HG03175 (cell line): Measurements from ENCODE around the gene ATG9B.
"Not testable (repeated sequence)": the region's sequence is repeated elsewhere in the genome, so short reads cannot be mapped to it uniquely, and the experiment has no call there.

Experiments
- ATAC-seq: cut with Tn5 transposase; IDR thresholded peaks from one replicate; pipeline ENCODE4 v1.9.1; 2021; ENCODE audit warnings: mild to moderate bottlenecking, moderate library complexity; ENCODE audit not compliant: unreplicated experiment

ATG9B gene

GRCh38 chr7:151018421-151019129 lies 5.7 kb downstream of the ATG9B start:
- no peak for ATAC-seq

GRCh38 chr7:151017953-151018420 lies 6.3 kb downstream of the ATG9B start:
- peak; percentile 53 for ATAC-seq

GRCh38 chr7:151017370-151017952 lies 6.8 kb downstream of the ATG9B start:
- no peak for ATAC-seq

- no peak for ATAC-seq
These were observed 7.4 kb downstream of the ATG9B start for GRCh38 chr7:151016942-151017341.

GRCh38 chr7:151016505-151016904 lies 7.8 kb downstream of the ATG9B start:
- no peak for ATAC-seq

- no peak for ATAC-seq
These were observed 8.3 kb downstream of the ATG9B start for GRCh38 chr7:151015967-151016366.

- ATAC-seq: no peak
These were observed 9.3 kb downstream of the ATG9B start for GRCh38 chr7:151014950-151015349.

- ATAC-seq: peak; percentile 62
These were observed 10.4 kb downstream of the ATG9B start for GRCh38 chr7:151013733-151014497.

- ATAC-seq: no peak
These were observed 10.9 kb downstream of the ATG9B start for GRCh38 chr7:151013356-151013732.

GRCh38 chr7:151012911-151013347 lies 11.4 kb downstream of the ATG9B start:
- ATAC-seq: no peak

- no peak for ATAC-seq
These were observed 12.1 kb downstream of the ATG9B start for GRCh38 chr7:151012031-151012692.

- not testable (repeated sequence) for ATAC-seq
These were observed 12.7 kb downstream of the ATG9B start for GRCh38 chr7:151011616-151012015.

- no peak for ATAC-seq
These were observed 13.2 kb downstream of the ATG9B start for GRCh38 chr7:151011097-151011409.

GRCh38 chr7:151010307-151011096 lies 13.8 kb downstream of the ATG9B start:
- ATAC-seq: no peak

- ATAC-seq: no peak
These were observed 14.3 kb downstream of the ATG9B start for GRCh38 chr7:151010037-151010306.

GRCh38 chr7:151009327-151010036 lies 14.8 kb downstream of the ATG9B start:
- no peak for ATAC-seq

GRCh38 chr7:151008511-151009323 lies 15.6 kb downstream of the ATG9B start:
- ATAC-seq: no peak

- ATAC-seq: no peak
These were observed 16.2 kb downstream of the ATG9B start for GRCh38 chr7:151008143-151008510.

- no peak for ATAC-seq
These were observed 16.8 kb downstream of the ATG9B start for GRCh38 chr7:151007469-151007898.
